HL-60 (cell line): ENCODE measurements around the gene MYO16.

Experiments used
- DNase-seq, 2 experiments: peaks; one replicate each; pipeline ENCODE4 v3.0.0-alpha.2; 2010 to 2020; ENCODE audit warnings: low read depth in 1 of 2, low spot score in 1 of 2
- H3K27ac ChIP-seq: fragments of 250-450 bp; sonication (Bioruptor Pico); replicated peaks from 2 replicates; pipeline ENCODE4 v1.5.1; 2020; ENCODE audit warnings: mild to moderate bottlenecking, moderate library complexity
- H3K27me3 ChIP-seq: fragments of 250-450 bp; sonication (Bioruptor Pico); 2 replicates; pipeline ENCODE4 v1.5.1; 2021; ENCODE audit warnings: mild to moderate bottlenecking, moderate library complexity; ENCODE audit not compliant: insufficient read depth, poor library complexity, severe bottlenecking
- H3K4me3 ChIP-seq: replicated peaks from 2 replicates; pipeline ENCODE4 v1.5.1; 2011; ENCODE audit warnings: mild to moderate bottlenecking, control low read depth, low read length; ENCODE audit not compliant: insufficient read depth
- CTCF ChIP-seq: IDR thresholded peaks from one replicate; pipeline ENCODE4 v1.5.1; 2011; ENCODE audit warnings: low read length, control low read depth, inconsistent platforms; ENCODE audit not compliant: insufficient read depth
- GABPA ChIP-seq: IDR thresholded peaks from 2 replicates; pipeline ENCODE4 v1.6.1; 2012; ENCODE audit warnings: low read depth
- POLR2AphosphoS5 ChIP-seq: IDR thresholded peaks from 2 replicates; pipeline ENCODE4 v1.6.1; 2012; ENCODE audit warnings: low read depth
- SPI1 ChIP-seq: IDR thresholded peaks from 2 replicates; pipeline ENCODE4 v1.6.1; 2012; ENCODE audit warnings: low read depth, mild to moderate bottlenecking, borderline replicate concordance
- TF ChIP-seq, protein P1 (sequence below): IDR thresholded peaks from 2 replicates; pipeline ENCODE4 v1.6.1; 2012; ENCODE audit warnings: low read depth; ENCODE audit not compliant: insufficient replicate concordance

The MYO16 gene

DNA sequence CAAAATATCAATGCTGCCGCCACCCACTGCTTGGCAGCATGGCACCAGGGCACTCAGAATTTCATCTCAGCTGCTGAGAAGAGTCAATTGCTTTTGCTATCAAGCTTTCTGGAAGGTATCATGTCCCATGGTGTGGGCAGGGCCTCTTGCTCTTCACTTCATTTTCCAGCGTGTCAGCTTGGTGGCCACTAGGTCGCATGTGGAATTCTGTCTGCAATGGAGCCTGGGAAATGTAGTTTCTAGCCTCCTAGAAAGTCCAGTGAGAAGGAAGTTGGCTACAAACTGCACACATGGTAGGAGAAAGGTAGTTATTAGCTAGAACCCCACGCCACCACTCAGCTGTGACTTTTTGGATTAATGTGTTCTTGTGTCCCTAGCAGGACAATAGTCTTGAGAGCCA lies 105.3 kb downstream of the MYO16 start:
- TF ChIP-seq, protein P1, sequence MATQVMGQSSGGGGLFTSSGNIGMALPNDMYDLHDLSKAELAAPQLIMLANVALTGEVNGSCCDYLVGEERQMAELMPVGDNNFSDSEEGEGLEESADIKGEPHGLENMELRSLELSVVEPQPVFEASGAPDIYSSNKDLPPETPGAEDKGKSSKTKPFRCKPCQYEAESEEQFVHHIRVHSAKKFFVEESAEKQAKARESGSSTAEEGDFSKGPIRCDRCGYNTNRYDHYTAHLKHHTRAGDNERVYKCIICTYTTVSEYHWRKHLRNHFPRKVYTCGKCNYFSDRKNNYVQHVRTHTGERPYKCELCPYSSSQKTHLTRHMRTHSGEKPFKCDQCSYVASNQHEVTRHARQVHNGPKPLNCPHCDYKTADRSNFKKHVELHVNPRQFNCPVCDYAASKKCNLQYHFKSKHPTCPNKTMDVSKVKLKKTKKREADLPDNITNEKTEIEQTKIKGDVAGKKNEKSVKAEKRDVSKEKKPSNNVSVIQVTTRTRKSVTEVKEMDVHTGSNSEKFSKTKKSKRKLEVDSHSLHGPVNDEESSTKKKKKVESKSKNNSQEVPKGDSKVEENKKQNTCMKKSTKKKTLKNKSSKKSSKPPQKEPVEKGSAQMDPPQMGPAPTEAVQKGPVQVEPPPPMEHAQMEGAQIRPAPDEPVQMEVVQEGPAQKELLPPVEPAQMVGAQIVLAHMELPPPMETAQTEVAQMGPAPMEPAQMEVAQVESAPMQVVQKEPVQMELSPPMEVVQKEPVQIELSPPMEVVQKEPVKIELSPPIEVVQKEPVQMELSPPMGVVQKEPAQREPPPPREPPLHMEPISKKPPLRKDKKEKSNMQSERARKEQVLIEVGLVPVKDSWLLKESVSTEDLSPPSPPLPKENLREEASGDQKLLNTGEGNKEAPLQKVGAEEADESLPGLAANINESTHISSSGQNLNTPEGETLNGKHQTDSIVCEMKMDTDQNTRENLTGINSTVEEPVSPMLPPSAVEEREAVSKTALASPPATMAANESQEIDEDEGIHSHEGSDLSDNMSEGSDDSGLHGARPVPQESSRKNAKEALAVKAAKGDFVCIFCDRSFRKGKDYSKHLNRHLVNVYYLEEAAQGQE: no peak
- TF ChIP-seq SPI1 (no peak), CTCF (no peak), GABPA (no peak), POLR2AphosphoS5 (no peak)
- DNase-seq: no peak
- H3K27ac ChIP-seq: no peak overlapping the region
- H3K4me3 ChIP-seq: no peak overlapping the region
- H3K27me3 ChIP-seq: no peaks in the 10 kb centered on the region

GRCh38 chr13:108741930-108742329 lies 112.5 kb downstream of the MYO16 start:
- Histone ChIP-seq H3K27me3 (no peaks in the 10 kb centered on the region), H3K27ac (no peak overlapping the region), H3K4me3 (no peak overlapping the region)
- no peak for TF ChIP-seq SPI1
- TF ChIP-seq GABPA: no peak
- TF ChIP-seq CTCF: no peak
- TF ChIP-seq, protein P1: no peak
- TF ChIP-seq POLR2AphosphoS5: no peak
- no peak for DNase-seq

GRCh38 chr13:108742701-108743451 lies 113.5 kb downstream of the MYO16 start:
- TF ChIP-seq SPI1: no peak
- TF ChIP-seq GABPA: no peak
- TF ChIP-seq, protein P1: no peak
- no peak for TF ChIP-seq CTCF
- no peak for TF ChIP-seq POLR2AphosphoS5
- Histone ChIP-seq H3K4me3 (no peak overlapping the region), H3K27me3 (no peaks in the 10 kb centered on the region), H3K27ac (no peak overlapping the region)
- no peak for DNase-seq
